ENCODE measurements around the gene C4orf51.

C4orf51 gene

DNA sequence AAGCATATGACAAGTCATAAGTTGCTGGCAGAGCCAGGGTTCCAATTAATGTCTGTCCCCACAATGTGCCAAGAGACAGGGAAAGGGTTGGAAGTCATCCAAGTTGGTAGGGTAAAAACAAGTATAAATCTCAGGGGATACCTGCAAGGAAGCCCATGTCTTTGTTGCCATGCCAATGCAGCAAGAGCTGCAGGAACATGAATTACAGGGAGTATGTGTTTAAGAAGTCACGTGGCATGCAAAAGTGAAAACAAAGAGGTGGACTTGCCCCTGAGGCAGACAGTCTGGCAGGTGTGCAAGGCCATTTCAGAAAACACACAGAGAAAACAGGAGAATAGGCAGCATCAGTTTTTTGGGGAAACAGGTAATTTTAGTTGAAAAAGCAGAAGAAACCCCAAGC is 29.4 kb downstream of the C4orf51 start:
- in situ Hi-C loops (cut with HindIII; ENCODE audit: low sequenced_read_pairs): loop anchor here (10.0 kb wide), 1 partner anchor 55 kb away; no protein-coding TSS in a partner anchor

DNA sequence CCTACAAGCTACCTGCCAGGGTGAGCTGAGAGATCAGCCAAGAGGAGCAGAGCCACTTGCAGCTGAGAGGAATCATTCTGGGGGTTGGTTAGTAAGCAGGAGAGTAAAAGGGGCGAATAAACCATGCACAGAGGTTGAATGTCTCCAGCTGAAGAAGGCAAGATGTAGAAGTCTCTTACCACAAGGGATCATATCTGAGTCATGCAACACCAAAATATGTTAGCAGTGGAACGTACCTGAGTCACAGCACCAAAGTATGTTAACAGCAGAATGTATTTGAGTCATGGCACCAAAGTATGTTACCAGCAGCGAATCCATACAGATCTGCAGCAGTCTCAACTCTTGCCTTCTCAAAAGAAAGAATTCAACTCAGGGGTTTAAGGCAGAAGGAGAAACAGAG is 29.9 kb downstream of the C4orf51 start:
- in situ Hi-C loops (cut with HindIII; ENCODE audit: low sequenced_read_pairs): loop anchor here (10.0 kb wide), 1 partner anchor 55 kb away; no protein-coding TSS in a partner anchor

DNA sequence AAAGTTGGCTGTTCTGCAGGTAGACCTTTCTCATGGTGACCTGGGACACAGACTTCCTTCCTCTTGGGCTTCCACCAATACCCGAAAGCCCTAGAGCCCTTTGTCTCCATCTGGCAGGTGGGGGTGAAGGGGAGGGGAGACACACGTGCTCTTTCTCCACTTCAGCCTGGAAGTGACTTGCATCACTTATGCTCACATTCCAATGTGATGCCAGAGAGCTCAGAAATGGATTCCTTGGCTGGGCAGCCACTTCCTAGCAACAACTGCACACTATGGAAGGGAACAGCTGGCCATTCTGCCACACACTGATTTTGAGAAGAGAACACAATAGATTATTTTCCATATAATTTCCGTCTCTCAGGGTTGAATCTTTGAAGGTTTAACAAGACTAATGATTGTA is 36.3 kb downstream of the C4orf51 start:
- in situ Hi-C loops (cut with HindIII; ENCODE audit: low sequenced_read_pairs): no loop called here

DNA sequence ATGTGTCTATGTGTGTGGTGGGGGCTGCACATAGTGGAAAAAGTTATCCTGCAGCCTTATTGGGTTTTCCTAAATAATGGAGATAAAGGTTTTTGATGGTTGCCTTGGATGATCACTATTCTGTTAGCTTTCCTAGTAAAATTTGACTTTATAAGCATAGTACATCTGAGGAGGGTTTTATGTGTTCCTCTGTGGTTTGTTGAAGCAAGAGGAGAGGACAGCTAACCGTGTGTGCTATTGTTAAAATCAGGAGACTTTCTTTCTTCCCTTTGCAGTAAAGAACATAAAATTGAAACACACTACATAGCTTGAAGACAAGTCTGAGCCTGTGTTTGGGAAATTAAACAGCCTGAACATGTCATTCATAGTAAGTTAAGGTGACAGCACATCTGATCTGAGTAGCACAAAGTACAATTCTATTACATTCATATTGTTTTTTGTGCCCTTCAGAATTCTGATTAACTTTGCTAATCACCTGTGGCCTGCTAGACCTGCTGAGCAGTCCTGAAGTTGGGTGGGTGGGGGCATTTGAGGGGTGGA is 36.8 kb downstream of the C4orf51 start:
- in situ Hi-C loops (cut with HindIII; ENCODE audit: low sequenced_read_pairs): no loop called here

DNA sequence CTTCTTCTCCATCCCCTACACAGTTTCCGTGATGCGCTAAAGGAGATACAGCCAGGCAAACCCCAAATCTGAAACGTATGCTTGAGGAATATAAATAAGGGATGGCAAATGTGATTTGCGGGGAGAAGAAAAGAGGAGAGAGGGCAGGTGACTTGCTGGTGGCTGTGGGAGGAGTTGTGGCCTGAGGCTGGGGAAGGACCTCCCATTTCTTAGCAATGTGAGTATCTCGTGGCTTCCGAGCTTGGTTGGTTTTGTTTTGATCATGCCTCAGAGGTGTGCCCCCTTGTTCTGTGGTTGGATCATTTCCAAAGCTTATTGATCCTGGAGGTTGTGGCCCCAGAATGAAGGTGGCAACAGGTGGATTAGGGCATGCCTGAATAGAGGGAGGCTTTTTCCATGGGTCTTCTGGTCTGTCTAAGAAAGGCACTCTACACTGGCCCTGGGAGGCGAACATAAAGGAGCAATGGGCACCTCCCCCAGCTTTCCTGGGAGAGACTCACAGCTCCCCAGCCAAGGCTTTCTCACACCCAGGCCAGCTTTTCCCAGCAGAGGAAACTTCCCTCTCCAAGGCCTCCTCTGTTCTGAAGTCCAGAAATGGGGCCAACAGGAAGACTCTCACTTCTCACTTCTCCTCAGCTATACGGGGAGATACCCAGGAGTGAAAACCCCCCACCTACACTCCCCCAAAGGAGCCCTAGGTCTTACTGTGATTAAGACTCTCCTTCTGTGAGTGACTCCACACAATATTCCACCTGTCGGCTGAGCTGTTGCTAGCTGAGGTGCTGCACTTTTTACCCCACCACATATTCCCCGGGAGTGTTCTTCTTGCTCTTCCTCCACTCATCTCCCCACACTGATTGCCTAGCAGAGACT is 40.0 kb downstream of the C4orf51 start:
- in situ Hi-C loops (cut with HindIII; ENCODE audit: low sequenced_read_pairs): no loop called here

DNA sequence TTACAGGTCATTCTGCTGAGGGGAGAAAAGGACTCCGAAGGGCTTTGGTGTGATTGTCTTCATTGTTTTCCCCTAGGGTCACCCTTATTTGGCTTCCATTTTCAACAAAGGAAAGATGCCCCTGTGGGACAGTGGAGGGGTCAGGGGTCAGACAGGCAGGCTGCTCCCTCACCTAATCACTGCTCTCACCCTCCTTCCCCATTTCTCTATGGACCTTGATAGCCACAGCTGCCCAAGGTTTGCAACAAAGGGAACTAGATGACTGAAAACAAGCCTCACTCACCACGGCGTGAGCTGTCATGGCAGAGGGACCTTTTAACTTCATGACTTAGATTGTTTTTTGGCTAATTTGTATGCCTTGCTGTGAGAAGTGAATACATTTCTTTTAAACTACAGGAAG is 40.7 kb downstream of the C4orf51 start:
- in situ Hi-C loops (cut with HindIII; ENCODE audit: low sequenced_read_pairs): no loop called here

DNA sequence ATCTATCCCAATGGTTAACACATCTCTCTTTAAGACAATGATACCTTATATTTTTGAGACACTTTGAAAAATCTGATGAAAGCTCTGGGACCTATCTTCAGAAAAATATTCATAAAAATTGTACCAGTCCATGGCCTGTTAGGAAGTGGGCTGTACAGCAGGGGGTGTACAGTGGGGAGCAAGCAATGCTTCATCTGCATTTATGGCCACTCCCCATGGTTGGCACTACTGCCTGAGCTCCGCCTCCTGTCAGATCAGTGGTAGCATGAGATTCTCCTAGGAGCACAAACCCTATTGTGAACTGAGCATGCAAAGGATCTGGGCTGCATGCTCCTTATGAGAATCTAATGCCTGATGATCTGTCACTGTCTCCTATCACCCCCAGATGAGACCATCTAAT is 42.6 kb downstream of the C4orf51 start:
- in situ Hi-C loops (cut with HindIII; ENCODE audit: low sequenced_read_pairs): no loop called here

DNA sequence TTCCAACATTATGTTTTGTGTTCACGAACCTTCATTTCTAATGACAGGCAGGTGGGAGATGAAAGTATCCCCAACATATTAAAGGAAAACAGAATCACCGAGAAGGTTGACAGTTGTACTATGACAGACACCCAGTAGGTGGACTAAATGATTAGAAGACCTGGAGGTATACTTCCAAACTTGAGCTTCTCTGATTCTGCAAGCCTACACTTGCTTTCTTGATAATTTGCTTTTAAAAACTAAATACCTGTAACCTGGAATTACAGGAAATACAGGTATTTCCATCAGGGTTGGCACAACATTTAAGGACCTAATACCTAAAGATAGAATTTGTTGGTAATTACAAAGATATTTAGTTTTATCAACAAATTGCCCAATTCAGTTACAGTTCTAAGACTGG is 43.4 kb downstream of the C4orf51 start:
- in situ Hi-C loops (cut with HindIII; ENCODE audit: low sequenced_read_pairs): no loop called here

DNA sequence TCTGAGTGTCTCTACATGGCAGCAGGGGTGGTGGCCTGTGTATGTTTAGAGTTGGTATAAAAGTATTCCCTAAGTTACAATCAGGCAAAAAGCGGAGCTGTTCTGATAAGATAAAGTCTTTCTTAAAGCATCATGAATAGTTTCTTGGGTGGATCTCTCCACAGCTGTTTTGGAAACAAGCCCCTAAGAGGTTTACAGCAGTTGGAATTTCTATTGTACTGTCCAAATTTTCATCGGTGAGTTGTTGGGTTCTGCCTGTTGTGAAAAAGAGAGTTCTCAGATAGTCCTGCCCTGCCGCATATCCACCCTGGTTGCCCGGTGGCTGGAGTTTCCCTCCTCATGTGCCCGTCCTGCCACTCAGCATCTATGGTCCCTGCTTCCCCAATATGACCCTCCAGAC is 50.1 kb downstream of the C4orf51 start:
- in situ Hi-C loops (cut with HindIII; ENCODE audit: low sequenced_read_pairs): no loop called here

DNA sequence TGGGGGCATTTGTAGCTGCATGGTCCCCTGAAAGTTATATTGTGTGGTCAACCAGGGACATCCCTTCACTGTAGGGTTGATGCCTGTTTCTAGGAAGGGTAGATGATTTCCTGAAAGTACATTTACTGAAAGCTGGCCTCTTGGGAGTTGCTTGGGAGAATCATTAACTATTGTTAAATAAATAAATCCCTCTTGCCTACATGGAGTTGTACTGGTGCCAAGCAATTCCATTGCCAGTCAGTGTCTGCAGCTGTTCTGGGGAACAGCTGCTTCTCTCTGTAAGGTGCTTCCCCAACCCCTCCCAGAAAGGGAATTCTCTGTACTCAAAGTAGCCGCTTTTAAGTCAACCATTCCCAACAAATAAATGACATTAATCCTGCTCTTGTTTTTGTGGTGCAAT is 51.1 kb downstream of the C4orf51 start:
- in situ Hi-C loops (cut with HindIII; ENCODE audit: low sequenced_read_pairs): no loop called here

DNA sequence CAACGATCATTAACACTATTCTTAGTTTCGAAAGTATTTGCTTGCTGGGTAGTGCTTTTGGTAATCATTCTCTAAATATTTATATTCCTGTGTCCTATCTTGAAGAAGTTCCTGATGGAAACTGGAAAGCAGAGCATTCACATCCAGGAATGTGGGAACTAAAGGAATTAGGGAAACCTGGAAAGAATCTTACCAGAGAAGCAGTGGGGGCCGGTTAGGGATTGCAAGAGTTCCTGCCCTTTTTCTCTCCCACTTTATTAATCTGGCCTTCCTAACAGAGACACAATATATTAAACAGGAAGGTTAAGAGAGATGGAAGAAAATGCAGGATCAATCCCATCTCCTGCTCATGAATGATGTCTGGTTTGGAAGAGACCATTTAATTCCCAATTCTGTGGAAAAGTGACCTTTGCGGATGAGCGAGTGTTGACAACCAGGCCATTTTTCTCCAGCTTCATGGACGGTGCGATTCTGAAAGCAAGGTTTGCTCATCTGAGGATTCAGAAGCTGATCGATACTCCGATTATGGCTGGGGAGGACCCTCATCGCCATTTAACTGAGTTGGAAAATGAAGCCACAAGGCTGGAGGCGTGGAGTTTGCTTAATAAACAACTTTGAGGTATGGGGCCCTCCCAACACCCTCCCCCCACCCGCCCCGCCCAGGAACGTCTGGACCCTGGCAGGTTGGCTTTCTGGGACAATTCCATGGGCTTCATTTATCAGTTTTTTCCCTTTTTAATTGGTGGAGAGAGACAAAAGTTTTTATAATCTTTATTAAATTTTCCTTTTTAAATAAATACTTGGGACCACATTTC is 52.3 kb downstream of the C4orf51 start:
- in situ Hi-C loops (cut with HindIII; ENCODE audit: low sequenced_read_pairs): no loop called here

DNA sequence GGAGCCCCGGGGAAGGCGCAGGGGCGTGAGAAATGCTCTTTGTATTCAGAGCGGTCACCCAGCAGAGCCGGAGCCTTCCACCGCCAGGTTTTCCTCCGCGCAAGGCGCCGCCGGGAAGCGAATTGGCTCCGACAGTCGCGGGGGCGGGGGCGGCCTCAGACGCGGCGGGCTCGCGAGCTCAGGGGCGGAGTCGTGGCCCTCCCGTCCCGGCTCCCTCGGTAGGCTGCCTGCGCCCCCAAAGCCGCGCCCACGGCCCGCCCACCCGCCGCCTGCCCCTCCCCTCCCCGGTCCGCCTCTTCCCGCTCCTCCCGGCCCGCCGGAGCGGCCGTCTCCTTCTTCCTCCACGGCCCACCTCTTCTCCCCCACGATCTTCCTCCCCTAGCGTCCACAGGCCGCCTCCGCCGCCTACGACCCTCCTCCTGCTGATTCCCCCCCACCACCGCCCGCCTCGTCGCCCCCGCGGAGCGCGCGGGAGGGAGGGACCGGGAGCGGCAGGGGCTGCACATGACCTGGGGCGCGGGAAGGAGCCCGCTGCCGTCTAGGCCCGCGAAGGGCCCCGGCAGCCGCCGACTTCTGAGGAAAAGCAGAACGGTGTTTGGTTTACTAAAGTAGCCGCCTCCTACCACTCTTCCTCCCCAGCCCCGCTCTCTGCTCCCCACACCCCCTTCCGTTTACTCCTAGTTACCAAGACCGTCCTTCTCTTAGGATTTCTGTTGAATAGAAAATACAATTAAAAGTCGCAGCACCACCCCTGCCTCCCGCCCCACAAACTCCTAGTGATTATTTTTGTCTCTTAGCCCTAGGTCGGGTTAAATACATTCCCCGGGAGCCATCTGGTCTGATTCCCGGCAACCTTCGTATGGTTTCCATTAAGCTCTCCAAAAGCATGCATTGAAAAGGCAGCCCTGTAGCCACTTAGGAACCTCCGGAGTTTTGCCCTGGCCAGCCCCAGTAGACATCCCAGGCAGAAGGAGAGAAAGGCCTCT is 53.2 kb downstream of the C4orf51 start:
- in situ Hi-C loops (cut with HindIII; ENCODE audit: low sequenced_read_pairs): no loop called here

DNA sequence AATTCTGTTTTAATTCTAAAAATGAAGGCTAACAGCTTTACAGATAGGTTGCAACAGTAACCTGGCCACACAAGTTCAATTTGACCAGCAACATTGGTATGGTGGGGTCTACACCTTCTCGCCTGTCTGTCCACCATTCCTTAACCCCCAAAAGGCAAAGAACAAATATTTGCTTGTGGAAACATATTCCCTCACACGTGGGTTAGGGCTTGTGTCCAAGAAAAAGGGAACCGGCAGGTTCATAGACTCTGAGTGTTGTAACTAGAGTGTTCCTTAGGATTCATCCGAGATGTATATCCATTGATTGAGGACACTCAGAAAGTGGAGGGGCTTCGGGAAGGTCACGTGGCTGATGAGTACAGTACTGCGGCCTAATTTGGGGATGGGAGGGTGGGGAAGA is 54.1 kb downstream of the C4orf51 start:
- in situ Hi-C loops (cut with HindIII; ENCODE audit: low sequenced_read_pairs): no loop called here

DNA sequence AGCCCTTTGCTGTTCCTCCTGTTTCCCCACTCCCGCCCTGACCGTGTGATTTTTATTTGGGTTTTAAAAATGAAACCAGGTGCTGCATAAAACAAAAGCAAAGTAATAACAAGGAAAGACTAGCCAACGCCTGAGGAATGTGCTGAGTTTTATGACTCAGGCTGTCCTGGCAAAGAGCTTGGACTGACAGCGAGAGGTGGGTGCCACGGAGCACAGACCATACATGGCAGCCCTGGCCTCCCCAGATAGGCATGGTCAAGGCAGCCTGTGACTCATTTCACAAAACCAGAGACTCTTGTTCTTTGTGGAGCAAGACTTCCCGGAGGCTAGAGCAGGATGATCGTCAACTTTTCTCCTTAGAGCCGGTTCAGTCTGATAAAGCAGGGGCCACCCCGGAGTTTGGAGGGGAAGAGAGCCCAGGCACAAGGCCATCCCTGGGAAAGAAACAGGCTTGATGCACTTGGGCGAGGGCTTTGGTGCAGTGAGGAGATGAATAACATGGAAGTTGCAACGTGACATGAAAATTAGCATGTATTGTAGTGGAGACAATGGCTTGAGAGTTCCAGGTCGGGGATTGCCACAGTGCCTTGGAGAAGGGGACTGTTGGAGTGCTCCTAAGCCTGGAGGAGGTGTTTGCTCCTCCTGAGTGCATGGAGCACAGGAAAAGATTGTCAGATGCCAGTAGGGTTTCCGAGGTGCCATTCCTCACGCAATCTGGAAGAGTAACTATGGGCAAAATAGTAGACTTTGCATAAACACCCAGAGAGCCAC is 54.8 kb downstream of the C4orf51 start:
- in situ Hi-C loops (cut with HindIII; ENCODE audit: low sequenced_read_pairs): no loop called here

DNA sequence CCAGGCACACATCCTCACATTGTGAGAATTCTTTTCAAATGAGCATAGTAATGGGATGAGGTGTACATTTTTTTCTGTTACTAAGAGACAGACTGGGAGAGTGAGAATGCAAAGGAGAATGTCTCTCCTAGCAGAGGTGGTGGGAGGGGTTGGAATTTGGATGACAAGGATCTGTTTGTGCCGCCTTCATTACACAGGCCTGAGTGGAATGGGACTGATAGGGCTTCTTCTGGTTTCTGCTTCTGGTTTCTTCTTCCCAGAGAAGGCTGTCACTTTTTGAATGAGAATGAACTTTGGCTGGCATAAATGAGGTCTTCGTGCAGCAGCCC is 55.4 kb downstream of the C4orf51 start:
- in situ Hi-C loops (cut with HindIII; ENCODE audit: low sequenced_read_pairs): no loop called here

DNA sequence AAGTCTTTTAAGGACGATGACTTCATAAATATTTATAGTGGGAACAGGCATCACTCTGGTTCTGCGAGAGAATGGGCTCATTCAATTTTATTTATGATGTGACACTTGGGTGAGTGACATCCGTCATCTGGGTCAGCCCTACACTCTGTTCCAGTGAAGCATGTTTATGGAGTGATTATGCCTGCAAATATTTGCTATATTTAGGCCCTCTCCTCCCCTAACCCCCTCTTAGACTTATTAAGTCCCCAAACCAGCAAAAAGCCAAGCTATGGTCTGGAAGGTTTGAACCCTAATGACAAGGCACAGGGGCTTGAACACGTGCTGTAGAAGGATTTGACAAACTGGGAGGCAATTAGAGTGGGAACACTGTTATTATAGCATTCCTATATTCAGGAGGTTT is 55.9 kb downstream of the C4orf51 start:
- in situ Hi-C loops (cut with HindIII; ENCODE audit: low sequenced_read_pairs): no loop called here

DNA sequence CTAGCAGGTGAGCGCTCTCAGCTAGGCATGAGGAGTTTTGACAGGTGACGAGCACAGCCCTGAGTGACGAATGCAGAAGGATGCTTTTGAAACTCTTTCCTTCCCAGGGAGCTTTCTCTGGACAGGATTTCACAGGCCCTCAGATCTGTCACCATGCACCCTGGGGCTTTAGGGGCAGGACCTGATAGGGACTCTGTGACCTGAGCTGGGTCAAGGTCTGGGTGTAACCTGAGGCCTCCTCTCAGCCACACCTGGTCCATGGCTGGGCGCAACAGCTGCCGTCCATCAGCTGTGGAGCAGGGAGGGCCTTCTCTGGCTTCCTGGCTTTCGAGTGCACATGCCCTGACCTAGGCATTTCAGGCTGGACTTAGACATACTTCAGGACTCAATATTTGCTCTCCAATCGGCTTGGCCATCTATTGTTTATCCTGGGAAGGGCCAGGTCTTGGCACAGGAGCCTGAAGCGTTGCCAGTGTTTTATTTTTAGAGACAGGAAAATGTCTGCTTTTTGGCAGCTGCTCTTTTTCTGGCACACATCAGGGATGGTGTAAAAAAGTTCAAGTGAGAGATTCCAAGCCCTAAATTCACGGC is 56.4 kb downstream of the C4orf51 start:
- in situ Hi-C loops (cut with HindIII; ENCODE audit: low sequenced_read_pairs): no loop called here

DNA sequence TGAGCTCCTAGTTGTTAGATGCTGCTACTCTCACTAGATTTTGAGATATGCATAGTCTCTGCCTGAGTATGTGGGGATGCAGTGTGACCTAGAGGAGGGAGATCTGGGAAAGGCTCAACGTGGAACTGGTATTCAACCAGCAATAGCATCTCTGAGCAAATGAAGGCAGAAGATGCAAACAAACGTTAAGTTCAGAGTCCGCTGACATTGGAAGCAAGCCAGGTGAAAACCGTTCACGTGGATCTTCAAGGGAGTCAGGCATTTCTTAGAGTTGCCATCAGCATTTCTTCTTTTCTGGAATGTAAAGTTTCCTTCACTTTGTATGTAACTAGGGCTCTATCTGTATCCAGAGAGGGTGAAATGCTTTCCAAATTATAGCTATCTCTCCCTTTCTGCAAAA is 59.9 kb downstream of the C4orf51 start:
- in situ Hi-C loops (cut with HindIII; ENCODE audit: low sequenced_read_pairs): no loop called here

DNA sequence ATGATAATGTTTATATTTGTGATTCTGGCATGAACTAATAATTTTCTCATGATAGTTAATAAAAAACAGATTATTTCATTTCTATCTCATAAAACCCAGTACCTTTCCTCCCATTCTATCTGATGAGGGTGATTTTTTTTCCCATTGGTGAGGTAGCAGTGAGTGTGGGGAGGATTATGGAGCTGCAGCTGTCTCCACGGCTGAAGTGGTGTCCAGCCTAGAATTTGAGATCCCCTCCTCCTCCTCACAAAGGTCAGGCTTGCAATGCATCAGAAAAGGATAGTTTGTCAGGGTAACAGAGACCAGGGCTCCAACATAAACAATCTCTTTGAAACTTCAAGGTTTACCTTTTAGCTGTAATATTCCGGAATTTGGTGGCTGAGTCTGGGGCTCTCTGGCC is 60.9 kb downstream of the C4orf51 start:
- in situ Hi-C loops (cut with HindIII; ENCODE audit: low sequenced_read_pairs): no loop called here

DNA sequence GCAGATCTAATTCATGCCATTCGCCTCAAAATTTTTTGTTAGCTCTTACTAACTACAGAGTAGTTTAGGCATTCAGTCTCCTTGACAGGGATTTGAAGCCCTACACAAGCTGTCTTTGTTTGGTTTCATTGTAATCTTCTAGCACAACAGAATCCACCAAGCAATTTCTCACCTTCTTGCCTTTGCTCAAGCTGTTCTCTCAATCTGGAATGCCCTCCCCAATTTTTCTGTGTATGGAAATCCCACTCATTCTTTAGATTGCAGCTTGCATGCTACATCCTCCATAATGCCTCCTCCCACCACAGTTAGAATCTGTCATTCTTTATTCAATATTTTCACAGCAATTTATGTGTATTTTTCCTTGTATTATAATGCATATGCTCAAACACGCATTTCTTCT is 63.7 kb downstream of the C4orf51 start:
- in situ Hi-C loops (cut with HindIII; ENCODE audit: low sequenced_read_pairs): no loop called here
